GM18520 (cell line): Measurements from ENCODE around the gene NRP1.

Experiments used
- ATAC-seq: cut with Tn5 transposase; IDR thresholded peaks from one replicate; pipeline ENCODE4 v1.9.1; 2021; ENCODE audit not compliant: unreplicated experiment

Gene NRP1

GRCh38 chr10:33350041-33350440 lies 15.6 kb upstream of the NRP1 start:
- ATAC-seq, result no peak

- ATAC-seq, result no peak
Observed at GRCh38 chr10:33349268-33349667, 14.8 kb upstream of the NRP1 start.

- no peak for ATAC-seq
Observed at GRCh38 chr10:33347211-33347610, 12.7 kb upstream of the NRP1 start.

GRCh38 chr10:33345236-33345635 lies 10.8 kb upstream of the NRP1 start:
- no peak for ATAC-seq

GRCh38 chr10:33344676-33345075 lies 10.2 kb upstream of the NRP1 start:
- no peak for ATAC-seq

GRCh38 chr10:33341637-33342036 lies 7.2 kb upstream of the NRP1 start:
- no peak for ATAC-seq

- no peak for ATAC-seq
Observed at GRCh38 chr10:33337326-33337957, 3.0 kb upstream of the NRP1 start.

- ATAC-seq, result no peak
Observed at GRCh38 chr10:33336582-33337325, 2.3 kb upstream of the NRP1 start.

- ATAC-seq, result no peak
Observed at GRCh38 chr10:33335801-33336581, 1.5 kb upstream of the NRP1 start.

- ATAC-seq, result no peak
Observed at GRCh38 chr10:33335551-33335800, 1.0 kb upstream of the NRP1 start.

- no peak for ATAC-seq
Observed at GRCh38 chr10:33334805-33335550, 511 bp upstream of the NRP1 start.

GRCh38 chr10:33333260-33334101 lies 986 bp downstream of the NRP1 start:
- ATAC-seq, result no peak

GRCh38 chr10:33332183-33333065 lies 2.0 kb downstream of the NRP1 start:
- no peak for ATAC-seq

- no peak for ATAC-seq
Observed at GRCh38 chr10:33331379-33331694, 3.1 kb downstream of the NRP1 start.

GRCh38 chr10:33330543-33331378 lies 3.7 kb downstream of the NRP1 start:
- ATAC-seq, result no peak

- no peak for ATAC-seq
Observed at GRCh38 chr10:33329178-33329577, 5.3 kb downstream of the NRP1 start.

- no peak for ATAC-seq
Observed at GRCh38 chr10:33328253-33328652, 6.2 kb downstream of the NRP1 start.

GRCh38 chr10:33327751-33328150 lies 6.7 kb downstream of the NRP1 start:
- ATAC-seq, result no peak

- no peak for ATAC-seq
Observed at GRCh38 chr10:33326933-33327332, 7.5 kb downstream of the NRP1 start.
